Mesenchymal stem cell (in vitro differentiated cells and primary cell): Measurements from ENCODE around the gene TTLL12.

Experiments used
- DNase-seq: peaks from one replicate; pipeline ENCODE4 v3.0.0-alpha.2; 2013
- H2AFZ ChIP-seq: one replicate; pipeline ENCODE4 v1.6.1; 2013; ENCODE audit warnings: low read depth, mild to moderate bottlenecking, control low read depth, inconsistent platforms, low read length, moderate library complexity
- H2AK5ac ChIP-seq: 2 replicates; pipeline ENCODE4 v1.6.1; 2013; ENCODE audit warnings: low read length, moderate library complexity, mild to moderate bottlenecking, inconsistent platforms; ENCODE audit not compliant: severe bottlenecking
- H2BK120ac ChIP-seq: one replicate; pipeline ENCODE4 v1.6.1; 2013; ENCODE audit warnings: low read depth, mild to moderate bottlenecking, inconsistent platforms, low read length, moderate library complexity
- H2BK12ac ChIP-seq, 2 experiments: one replicate each; pipeline ENCODE4 v1.6.1; 2013; ENCODE audit warnings: inconsistent platforms in 2 of 2, low read length in 2 of 2, mild to moderate bottlenecking in 2 of 2, moderate library complexity in 2 of 2, control low read depth in 1 of 2
- H2BK15ac ChIP-seq: one replicate; pipeline ENCODE4 v1.6.1; 2013; ENCODE audit warnings: mild to moderate bottlenecking, low read depth, inconsistent platforms; ENCODE audit not compliant: poor library complexity, severe bottlenecking
- H2BK5ac ChIP-seq: 2 replicates; pipeline ENCODE4 v1.6.1; 2013; ENCODE audit warnings: low read depth, mild to moderate bottlenecking, low read length, control low read depth, inconsistent platforms; ENCODE audit not compliant: poor library complexity, severe bottlenecking
- H3K14ac ChIP-seq, 2 experiments: one replicate each; pipeline ENCODE4 v1.6.1; 2013; ENCODE audit warnings: inconsistent platforms in 2 of 2, low read length in 2 of 2, control low read depth in 1 of 2, mild to moderate bottlenecking in 1 of 2, moderate library complexity in 1 of 2
- H3K18ac ChIP-seq, 2 experiments: one replicate each; pipeline ENCODE4 v1.6.1; 2013; ENCODE audit warnings: inconsistent platforms in 2 of 2, low read length in 2 of 2, control low read depth in 1 of 2, low read depth in 1 of 2, mild to moderate bottlenecking in 1 of 2
- H3K23ac ChIP-seq, 2 experiments: one replicate each; pipeline ENCODE4 v1.6.1; 2013; ENCODE audit warnings: inconsistent platforms in 2 of 2, low read length in 2 of 2, mild to moderate bottlenecking in 2 of 2, moderate library complexity in 2 of 2, control low read depth in 1 of 2
- H3K27ac ChIP-seq: 2 replicates; pipeline ENCODE4 v1.5.1; 2013; ENCODE audit warnings: mild to moderate bottlenecking, moderate library complexity, low read length, control low read depth, inconsistent platforms; ENCODE audit not compliant: poor library complexity, severe bottlenecking
- H3K27me3 ChIP-seq, 2 experiments: 2 replicates each; pipeline versions ENCODE4 v1.6.1 to v1.7.0; 2013; ENCODE audit warnings: low read length in 2 of 2, mild to moderate bottlenecking in 2 of 2, moderate library complexity in 2 of 2, control low read depth in 1 of 2, inconsistent platforms in 1 of 2; ENCODE audit not compliant: control insufficient read depth in 1 of 2, insufficient read depth in 1 of 2
- H3K36me3 ChIP-seq, 2 experiments: 2 replicates each; pipeline versions ENCODE4 v1.6.1 to v1.7.0; 2013; ENCODE audit warnings: low read length in 2 of 2, control low read depth in 1 of 2, inconsistent platforms in 1 of 2, low read depth in 1 of 2, mild to moderate bottlenecking in 1 of 2; ENCODE audit not compliant: insufficient read depth in 2 of 2, control insufficient read depth in 1 of 2
- H3K4ac ChIP-seq, 2 experiments: one replicate each; pipeline ENCODE4 v1.6.1; 2013; ENCODE audit warnings: inconsistent platforms in 2 of 2, low read length in 2 of 2, mild to moderate bottlenecking in 2 of 2, moderate library complexity in 2 of 2, control low read depth in 1 of 2, low read depth in 1 of 2
- H3K4me1 ChIP-seq: 2 replicates; pipeline ENCODE4 v1.6.1; 2013; ENCODE audit warnings: low read depth, low read length, control low read depth; ENCODE audit not compliant: control insufficient read depth, insufficient read depth
- H3K4me2 ChIP-seq: 2 replicates; pipeline ENCODE4 v1.6.1; 2013; ENCODE audit warnings: low read length, mild to moderate bottlenecking, inconsistent platforms; ENCODE audit not compliant: poor library complexity, severe bottlenecking
- H3K4me3 ChIP-seq, 2 experiments: 2 replicates each; pipeline versions ENCODE4 v1.5.1 to v1.7.0; 2013; ENCODE audit warnings: low read length in 2 of 2, mild to moderate bottlenecking in 2 of 2, control low read depth in 1 of 2, low read depth in 1 of 2; ENCODE audit not compliant: insufficient read depth in 1 of 2
- H3K79me1 ChIP-seq: replicated peaks from 2 replicates; pipeline ENCODE4 v1.6.1; 2013; ENCODE audit warnings: mild to moderate bottlenecking, control low read depth, low read length, inconsistent platforms; ENCODE audit not compliant: poor library complexity, severe bottlenecking
- H3K9ac ChIP-seq: 2 replicates; pipeline ENCODE4 v1.7.0; 2013; ENCODE audit warnings: mild to moderate bottlenecking, low read length, moderate library complexity
- H3K9me3 ChIP-seq: 2 replicates; pipeline ENCODE4 v1.7.0; 2013; ENCODE audit warnings: mild to moderate bottlenecking, low read length; ENCODE audit not compliant: control insufficient read depth
- H4K8ac ChIP-seq: one replicate; pipeline ENCODE4 v1.6.1; 2013; ENCODE audit warnings: inconsistent platforms, mild to moderate bottlenecking, low read length, moderate library complexity
- H4K91ac ChIP-seq: one replicate; pipeline ENCODE4 v1.6.1; 2013; ENCODE audit warnings: mild to moderate bottlenecking, low read length, inconsistent platforms
- WGBS: methylation state at CpG from one replicate; pipeline ENCODE4 v1.1.7; 2013; ENCODE audit warnings: mixed read lengths; 5-methylcytosine and 5-hydroxymethylcytosine counted together

The TTLL12 gene

GRCh38 chr22:43201486-43202219 is 14.7 kb upstream of the TTLL12 start:
- Histone ChIP-seq H2AFZ (no peak overlapping the region), H2BK12ac (no peak overlapping the region), H3K4me3 (no peak overlapping the region), H4K8ac (no peak overlapping the region), H3K9ac (no peak overlapping the region), H3K36me3 (no peaks in the 10 kb centered on the region), H3K4me2 (no peak overlapping the region), H2BK15ac (no peak overlapping the region), H3K27me3 (peaks cover 0 to 53% of the 10 kb centered on the region in 2 experiments), H3K4ac (no peak overlapping the region), H4K91ac (no peak overlapping the region), H3K14ac (no peak overlapping the region), H3K23ac (no peak overlapping the region), H2AK5ac (no peak overlapping the region), H2BK120ac (no peak overlapping the region), H3K27ac (no peak overlapping the region), H3K18ac (no peak overlapping the region), H3K9me3 (no peaks in the 10 kb centered on the region), H3K79me1 (no peaks in the 10 kb centered on the region), H2BK5ac (no peak overlapping the region), H3K4me1 (peaks cover 11% of the 10 kb centered on the region)
- DNase-seq, result no peak
- WGBS, result 89% methylated on average over 26 of the region's 26 CpGs

GRCh38 chr22:43200555-43200954 is 13.6 kb upstream of the TTLL12 start:
- H2BK120ac ChIP-seq, result no peak overlapping the region
- H3K27me3 ChIP-seq, result peaks cover 0 to 51% of the 10 kb centered on the region in 2 experiments
- H3K14ac ChIP-seq, result no peak overlapping the region
- no peak overlapping the region for H3K9ac ChIP-seq
- no peak overlapping the region for H3K4ac ChIP-seq
- no peak overlapping the region for H3K4me2 ChIP-seq
- H3K4me1 ChIP-seq, result peaks cover 10% of the 10 kb centered on the region
- DNase-seq, result no peak
- no peak overlapping the region for H2AK5ac ChIP-seq
- no peak overlapping the region for H3K27ac ChIP-seq
- H3K36me3 ChIP-seq, result no peaks in the 10 kb centered on the region
- 93% methylated on average over 11 of the region's 13 CpGs for WGBS
- H2BK5ac ChIP-seq, result no peak overlapping the region
- H3K4me3 ChIP-seq, result no peak overlapping the region
- H3K9me3 ChIP-seq, result no peaks in the 10 kb centered on the region
- no peak overlapping the region for H3K18ac ChIP-seq
- no peak overlapping the region for H2BK12ac ChIP-seq
- H3K79me1 ChIP-seq, result no peaks in the 10 kb centered on the region
- no peak overlapping the region for H4K91ac ChIP-seq
- no peak overlapping the region for H2BK15ac ChIP-seq
- H2AFZ ChIP-seq, result no peak overlapping the region
- H3K23ac ChIP-seq, result no peak overlapping the region
- no peak overlapping the region for H4K8ac ChIP-seq

GRCh38 chr22:43200031-43200430 is 13.1 kb upstream of the TTLL12 start:
- no peaks in the 10 kb centered on the region for H3K79me1 ChIP-seq
- peaks cover 10% of the 10 kb centered on the region for H3K4me1 ChIP-seq
- no peak overlapping the region for H3K14ac ChIP-seq
- no peak for DNase-seq
- no peak overlapping the region for H2BK5ac ChIP-seq
- H4K91ac ChIP-seq, result no peak overlapping the region
- H2BK120ac ChIP-seq, result no peak overlapping the region
- H3K9ac ChIP-seq, result no peak overlapping the region
- no peak overlapping the region for H3K18ac ChIP-seq
- no peak overlapping the region for H2BK12ac ChIP-seq
- WGBS, result 82% methylated on average over 17 of the region's 17 CpGs
- H3K23ac ChIP-seq, result no peak overlapping the region
- H2AK5ac ChIP-seq, result no peak overlapping the region
- no peak overlapping the region for H3K4me2 ChIP-seq
- peaks cover 0 to 53% of the 10 kb centered on the region in 2 experiments for H3K27me3 ChIP-seq
- no peak overlapping the region for H2AFZ ChIP-seq
- H4K8ac ChIP-seq, result no peak overlapping the region
- H3K4ac ChIP-seq, result no peak overlapping the region
- H2BK15ac ChIP-seq, result no peak overlapping the region
- no peak overlapping the region for H3K27ac ChIP-seq
- no peaks in the 10 kb centered on the region for H3K36me3 ChIP-seq
- no peak overlapping the region for H3K4me3 ChIP-seq
- H3K9me3 ChIP-seq, result no peaks in the 10 kb centered on the region

GRCh38 chr22:43199541-43199940 is 12.6 kb upstream of the TTLL12 start:
- H2BK12ac ChIP-seq, result no peak overlapping the region
- no peak overlapping the region for H3K9ac ChIP-seq
- no peak overlapping the region for H3K4me3 ChIP-seq

More at GRCh38 chr22:43199541-43199940, 12.6 kb upstream of the TTLL12 start:
- Histone ChIP-seq H3K4ac (no peak overlapping the region), H3K14ac (no peak overlapping the region), H3K23ac (no peak overlapping the region), H3K27ac (no peak overlapping the region), H2AFZ (no peak overlapping the region), H3K4me1 (peaks cover 10% of the 10 kb centered on the region), H3K4me2 (no peak overlapping the region), H3K9me3 (no peaks in the 10 kb centered on the region), H3K36me3 (no peaks in the 10 kb centered on the region), H4K91ac (no peak overlapping the region), H3K18ac (no peak overlapping the region), H3K79me1 (no peaks in the 10 kb centered on the region), H4K8ac (no peak overlapping the region), H2BK15ac (no peak overlapping the region), H2BK120ac (no peak overlapping the region), H2BK5ac (no peak overlapping the region), H3K27me3 (peaks cover 0 to 53% of the 10 kb centered on the region in 2 experiments), H2AK5ac (no peak overlapping the region)
- no peak for DNase-seq
- 88% methylated on average over 11 of the region's 11 CpGs for WGBS
